OCI-LY7 (cell line): ENCODE results near the gene YJU2. TPM values are rescaled to one million over a fixed set of nuclear protein-coding genes. Genes with fewer than 3 reads are reported as not detected.

Experiments
- BruUV-seq: library from RNA; stranded (reverse); fragments of 400-500 nt; replicated peaks from 2 replicates; lab custom pipeline; 2021; lab: Mats Ljungman, UMichigan
- CTCF ChIA-PET: fragments of 300-600 bp; sonication (Branson Sonifier 250); formaldehyde crosslinking; loops from one replicate; lab custom pipeline; 2022; ENCODE audit warnings: antibody characterized with exemption; ENCODE audit not compliant: unreplicated experiment; lab: Charles Lee
- POLR2A ChIA-PET: fragments of 300-600 bp; sonication (Branson Sonifier 250); formaldehyde crosslinking; loops from one replicate; lab custom pipeline; 2022; ENCODE audit warnings: antibody characterized with exemption; lab: Charles Lee
- DNase-seq: peaks from one replicate; pipeline ENCODE4 v3.0.0-alpha.2; 2015; ENCODE audit warnings: low spot score
- H2AFZ ChIP-seq: fragments of 200-600 bp; sonication (generic), shearing (Covaris generic); 2 replicates; pipeline ENCODE4 v1.6.1; 2014; ENCODE audit warnings: mild to moderate bottlenecking, antibody characterized with exemption, low read length, moderate library complexity
- H3K27ac ChIP-seq: fragments of 200-600 bp; sonication (generic); 2 replicates; pipeline ENCODE4 v1.5.1; 2014; ENCODE audit warnings: mixed run types, low read depth, mild to moderate bottlenecking, moderate library complexity, low read length, inconsistent platforms; ENCODE audit not compliant: poor library complexity, severe bottlenecking
- H3K36me3 ChIP-seq: fragments of 200-600 bp; sonication (generic); 2 replicates; pipeline ENCODE4 v1.6.1; 2014; ENCODE audit warnings: mild to moderate bottlenecking, antibody characterized with exemption, low read length, moderate library complexity, mixed read lengths; ENCODE audit not compliant: insufficient read depth
- H3K4me1 ChIP-seq: fragments of 200-600 bp; sonication (generic); 2 replicates; pipeline ENCODE4 v1.5.1; 2014; ENCODE audit warnings: mild to moderate bottlenecking, low read length; ENCODE audit not compliant: insufficient read depth, poor library complexity, severe bottlenecking
- H3K4me2 ChIP-seq: fragments of 200-600 bp; sonication (generic); 2 replicates; pipeline ENCODE4 v1.6.1; 2014; ENCODE audit warnings: mild to moderate bottlenecking, low read length
- H3K4me3 ChIP-seq: fragments of 200-600 bp; sonication (generic); 2 replicates; pipeline ENCODE4 v1.5.1; 2014; ENCODE audit warnings: mild to moderate bottlenecking, low read depth, low read length; ENCODE audit not compliant: poor library complexity, severe bottlenecking
- H3K79me2 ChIP-seq: fragments of 200-600 bp; sonication (generic); 2 replicates; pipeline ENCODE4 v1.6.1; 2016; ENCODE audit warnings: low read depth, mild to moderate bottlenecking, low read length, moderate library complexity, mixed read lengths; ENCODE audit not compliant: insufficient read depth
- H3K9me2 ChIP-seq: fragments of 200-600 bp; sonication (generic); 2 replicates; pipeline ENCODE4 v1.6.1; 2016; ENCODE audit warnings: mild to moderate bottlenecking, low read length, mixed read lengths; ENCODE audit not compliant: insufficient read depth
- H3K9me3 ChIP-seq: fragments of 200-600 bp; sonication (generic); 2 replicates; pipeline ENCODE4 v1.6.1; 2014; ENCODE audit warnings: mild to moderate bottlenecking, mixed run types, low read length, mixed read lengths
- H4K20me1 ChIP-seq: fragments of 200-600 bp; sonication (generic); 2 replicates; pipeline ENCODE4 v1.6.1; 2014; ENCODE audit warnings: mild to moderate bottlenecking, antibody characterized with exemption, low read length, moderate library complexity, mixed read lengths; ENCODE audit not compliant: insufficient read depth
- EZH2phosphoT487 ChIP-seq: fragments of 200-600 bp; sonication (generic); IDR thresholded peaks from 2 replicates; pipeline ENCODE4 v1.6.1; 2018; ENCODE audit warnings: low read depth, borderline replicate concordance, mild to moderate bottlenecking, mixed run types, antibody characterized with exemption, low read length, moderate library complexity, mixed read lengths
- intact Hi-C: fragments of 100-400 bp; cut with micrococcal nuclease; formaldehyde crosslinking; loops from one replicate; pipeline ENCODE4 v1.10.0; 2022; ENCODE audit not compliant: unreplicated experiment
- total RNA-seq, 2 experiments: library from RNA; depleted of rRNA in 1 of 2; stranded (reverse); fragments of >200 nt in 1 of 2; shearing (Covaris generic) in 1 of 2; gene quantifications; 2 replicates each; pipeline ENCODE4 v1.2.3, GENCODE V29; 2014 to 2022
- TF ChIP-seq, protein P1 (sequence below): fragments of 200-600 bp; sonication (generic); conservative IDR thresholded peaks from 2 replicates; pipeline ENCODE4 v1.5.1; 2014; ENCODE audit warnings: mild to moderate bottlenecking, antibody characterized with exemption, low read length, moderate library complexity, mixed read lengths

YJU2 gene
- total RNA-seq, 2 experiments from 2014 or later = 35.0 to 38.2 TPM

DNA sequence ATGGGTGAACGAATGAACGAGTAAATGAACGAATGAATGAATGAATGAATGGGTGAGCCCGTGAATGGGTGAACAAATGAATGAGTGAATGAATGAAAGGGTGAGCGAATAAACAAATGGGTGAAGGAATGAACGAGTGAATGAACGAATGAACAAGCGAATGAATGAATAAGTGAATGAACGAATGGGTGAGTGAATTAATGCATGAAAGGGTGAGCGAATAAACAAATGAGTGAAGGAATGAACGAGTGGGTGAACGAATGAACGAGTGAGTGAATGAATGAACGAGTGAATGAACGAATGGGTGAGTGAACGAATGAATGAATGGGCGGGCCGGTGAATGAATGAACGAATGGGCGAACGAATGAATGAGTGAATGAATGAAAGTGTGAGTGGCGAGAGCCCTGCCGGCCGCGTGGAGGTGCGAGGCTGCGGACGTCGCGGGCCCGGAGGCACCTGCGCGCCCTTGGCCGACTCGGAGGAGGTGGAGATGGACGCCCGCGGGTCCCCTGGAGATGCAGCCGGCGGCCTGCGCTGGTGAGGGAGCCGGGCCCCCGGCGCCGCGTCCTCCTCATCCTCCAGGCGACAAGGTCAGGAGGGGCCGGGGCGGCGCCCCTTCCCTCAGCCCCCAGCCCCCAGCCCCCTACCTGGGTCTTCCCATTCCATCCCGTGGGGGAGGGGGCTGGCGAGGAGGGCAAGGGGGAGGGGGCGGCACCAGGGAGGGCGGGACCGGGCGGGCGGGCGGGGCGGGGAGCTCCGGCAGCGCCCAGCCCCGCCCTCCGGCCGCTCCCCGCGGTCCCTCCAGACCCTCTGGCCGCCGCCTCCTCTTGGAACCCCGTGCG is 49.0 kb upstream of the YJU2 start:
- peaks cover 8% of the 10 kb centered on the region for H3K9me3 ChIP-seq
- ChIA-PET CTCF (no interaction called here), POLR2A (interaction anchor here (0.6 kb wide), 1 partner anchor 426 kb away, joined by 6 read pairs; no protein-coding TSS in a partner anchor)
- no peaks in the 10 kb centered on the region for H3K9me2 ChIP-seq
- no peak overlapping the region for H2AFZ ChIP-seq
- no peak for DNase-seq
- H4K20me1 ChIP-seq = no peaks in the 10 kb centered on the region
- no TSS peak for BruUV-seq
- intact Hi-C loops = no loop called here
- no peak overlapping the region for H3K27ac ChIP-seq
- no peak for TF ChIP-seq EZH2phosphoT487
- TF ChIP-seq, protein P1, sequence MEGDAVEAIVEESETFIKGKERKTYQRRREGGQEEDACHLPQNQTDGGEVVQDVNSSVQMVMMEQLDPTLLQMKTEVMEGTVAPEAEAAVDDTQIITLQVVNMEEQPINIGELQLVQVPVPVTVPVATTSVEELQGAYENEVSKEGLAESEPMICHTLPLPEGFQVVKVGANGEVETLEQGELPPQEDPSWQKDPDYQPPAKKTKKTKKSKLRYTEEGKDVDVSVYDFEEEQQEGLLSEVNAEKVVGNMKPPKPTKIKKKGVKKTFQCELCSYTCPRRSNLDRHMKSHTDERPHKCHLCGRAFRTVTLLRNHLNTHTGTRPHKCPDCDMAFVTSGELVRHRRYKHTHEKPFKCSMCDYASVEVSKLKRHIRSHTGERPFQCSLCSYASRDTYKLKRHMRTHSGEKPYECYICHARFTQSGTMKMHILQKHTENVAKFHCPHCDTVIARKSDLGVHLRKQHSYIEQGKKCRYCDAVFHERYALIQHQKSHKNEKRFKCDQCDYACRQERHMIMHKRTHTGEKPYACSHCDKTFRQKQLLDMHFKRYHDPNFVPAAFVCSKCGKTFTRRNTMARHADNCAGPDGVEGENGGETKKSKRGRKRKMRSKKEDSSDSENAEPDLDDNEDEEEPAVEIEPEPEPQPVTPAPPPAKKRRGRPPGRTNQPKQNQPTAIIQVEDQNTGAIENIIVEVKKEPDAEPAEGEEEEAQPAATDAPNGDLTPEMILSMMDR = no peak
- H3K79me2 ChIP-seq = no peaks in the 10 kb centered on the region
- no peaks in the 10 kb centered on the region for H3K36me3 ChIP-seq
- no peak overlapping the region for H3K4me3 ChIP-seq
- no peaks in the 10 kb centered on the region for H3K4me1 ChIP-seq
- no peak overlapping the region for H3K4me2 ChIP-seq

GRCh38 chr19:4198467-4199126 is 48.3 kb upstream of the YJU2 start:
- Histone ChIP-seq H3K27ac (no peak overlapping the region), H4K20me1 (no peaks in the 10 kb centered on the region), H3K4me3 (no peak overlapping the region), H2AFZ (no peak overlapping the region), H3K36me3 (no peaks in the 10 kb centered on the region), H3K4me2 (no peak overlapping the region), H3K79me2 (no peaks in the 10 kb centered on the region), H3K4me1 (no peaks in the 10 kb centered on the region), H3K9me3 (peaks cover 8% of the 10 kb centered on the region), H3K9me2 (no peaks in the 10 kb centered on the region)
- ChIA-PET CTCF (no interaction called here), POLR2A (no interaction called here)
- no TSS peak for BruUV-seq
- intact Hi-C loops = no loop called here
- TF ChIP-seq, protein P1 = no peak
- no peak for TF ChIP-seq EZH2phosphoT487
- no peak for DNase-seq
